B cell (primary cell): ENCODE results near the gene CDH13. TPM values are rescaled to one million over a fixed set of nuclear protein-coding genes. Genes with fewer than 3 reads are reported as not detected.

Source experiments
- ATAC-seq: fragments of 200-7000 bp; cut with Tn5 transposase; one replicate; pipeline ENCODE4 v1.10.0; 2021; ENCODE audit warnings: low read depth, mild to moderate bottlenecking, moderate number of reproducible peaks, moderate library complexity
- CTCF ChIA-PET: fragments of 350-600 bp; sonication (Branson Sonifier 250); formaldehyde crosslinking; loops from one replicate; lab custom pipeline; 2021; ENCODE audit warnings: antibody characterized with exemption, inconsistent platforms; lab: Charles Lee
- POLR2A ChIA-PET: fragments of 350-600 bp; sonication (Branson Sonifier 250); formaldehyde crosslinking; loops from one replicate; lab custom pipeline; 2021; ENCODE audit warnings: antibody characterized with exemption; lab: Charles Lee
- DNase-seq: peaks from one replicate; pipeline ENCODE4 v3.0.0; 2013
- H2AFZ ChIP-seq: 2 replicates; pipeline ENCODE4 v1.6.1; 2012; ENCODE audit warnings: mild to moderate bottlenecking, low read depth, low read length; ENCODE audit not compliant: insufficient read depth, poor library complexity, severe bottlenecking
- H3K27ac ChIP-seq, 2 donors: 1 replicate in 1 of 2; 2 replicates in 1 of 2; pipeline ENCODE4 v1.5.1; 2012 to 2013; ENCODE audit warnings: low read length in 2 of 2, mild to moderate bottlenecking in 2 of 2, moderate library complexity in 1 of 2
- H3K27me3 ChIP-seq, 4 experiments: fragments of 200-600 bp in 1 of 4; sonication (generic) in 1 of 4; replicated peaks in 1 of 4; 1 replicate in 2 of 4; 2 replicates in 2 of 4; pipeline versions ENCODE4 v1.6.1 to v1.7.0; 2013 to 2016; ENCODE audit warnings: low read length in 3 of 4, mild to moderate bottlenecking in 2 of 4, mixed read lengths in 1 of 4, moderate library complexity in 1 of 4; ENCODE audit not compliant: insufficient read depth in 4 of 4, control insufficient read depth in 3 of 4; ENCODE audit errors: control extremely low read depth in 1 of 4
- H3K36me3 ChIP-seq, 2 experiments: replicated peaks in 1 of 2; 1 replicate in 1 of 2; 2 replicates in 1 of 2; pipeline versions ENCODE4 v1.6.1 to v1.7.1; 2013; ENCODE audit warnings: low read length in 1 of 2; ENCODE audit not compliant: insufficient read depth in 2 of 2, control insufficient read depth in 1 of 2; ENCODE audit errors: control extremely low read depth in 1 of 2, extremely low read depth in 1 of 2
- H3K4me1 ChIP-seq, 2 donors: fragments of 200-600 bp in 1 of 2; sonication (generic) in 1 of 2; 1 replicate in 1 of 2; 2 replicates in 1 of 2; pipeline versions ENCODE4 v1.5.1 to v1.6.1; 2013 to 2017; ENCODE audit warnings: low read length in 2 of 2; ENCODE audit not compliant: control insufficient read depth in 2 of 2, insufficient read depth in 2 of 2
- H3K4me2 ChIP-seq: replicated peaks from 2 replicates; pipeline ENCODE3; 2012; ENCODE audit warnings: mild to moderate bottlenecking, low read depth, low read length; ENCODE audit not compliant: poor library complexity, severe bottlenecking
- H3K4me3 ChIP-seq, 5 experiments: fragments of 200-600 bp in 1 of 5; sonication (generic) in 1 of 5; 1 replicate in 3 of 5; 2 replicates in 2 of 5; pipeline versions ENCODE4 v1.5.1 to v1.7.0; 2011 to 2016; ENCODE audit warnings: low read length in 4 of 5, mild to moderate bottlenecking in 4 of 5, low read depth in 2 of 5, control low read depth in 1 of 5, moderate library complexity in 1 of 5; ENCODE audit not compliant: insufficient read depth in 1 of 5; ENCODE audit errors: control extremely low read depth in 1 of 5, extremely low read depth in 1 of 5
- H3K79me2 ChIP-seq: fragments of 200-600 bp; sonication (generic); one replicate; pipeline ENCODE4 v1.6.0; 2016; ENCODE audit warnings: low read length; ENCODE audit not compliant: control insufficient read depth, insufficient read depth
- H3K9ac ChIP-seq: fragments of 200-600 bp; sonication (generic); 2 replicates; pipeline ENCODE4 v1.6.1; 2017; ENCODE audit warnings: mild to moderate bottlenecking, low read length, moderate library complexity
- H3K9me3 ChIP-seq, 3 donors: one replicate each; pipeline versions ENCODE4 v1.6.1 to v1.7.1; 2013; ENCODE audit warnings: low read length in 2 of 3; ENCODE audit not compliant: control insufficient read depth in 2 of 3, insufficient read depth in 1 of 3; ENCODE audit errors: control extremely low read depth in 1 of 3
- H4K20me1 ChIP-seq: 2 replicates; pipeline ENCODE4 v1.6.0; 2012; ENCODE audit warnings: mild to moderate bottlenecking, low read length; ENCODE audit not compliant: insufficient read depth, control insufficient read depth, poor library complexity, severe bottlenecking
- H3K27ac Mint-ChIP-seq: one replicate; pipeline ENCODE4 v1.8.0; 2021; ENCODE audit warnings: mixed read lengths
- H3K27me3 Mint-ChIP-seq: one replicate; pipeline ENCODE4 v1.8.0; 2021; ENCODE audit warnings: mixed read lengths
- H3K4me1 Mint-ChIP-seq: one replicate; pipeline ENCODE4 v1.8.0; 2021; ENCODE audit warnings: mixed read lengths
- H3K4me3 Mint-ChIP-seq: one replicate; pipeline ENCODE4 v1.8.0; 2021; ENCODE audit warnings: mixed read lengths
- H3K9me3 Mint-ChIP-seq: one replicate; pipeline ENCODE4 v1.8.0; 2022; ENCODE audit warnings: mixed read lengths; ENCODE audit not compliant: insufficient read depth
- EZH2 ChIP-seq: IDR thresholded peaks from 2 replicates; pipeline ENCODE4 v1.6.1; 2012; ENCODE audit warnings: borderline replicate concordance, low read depth, mild to moderate bottlenecking, moderate library complexity, low read length; ENCODE audit not compliant: insufficient read depth, poor library complexity, severe bottlenecking
- WGBS: methylation state at CpG from one replicate; pipeline ENCODE4 v1.1.5; 2013; ENCODE audit warnings: missing lambda C conversion rate; ENCODE audit not compliant: insufficient coverage; 5-methylcytosine and 5-hydroxymethylcytosine counted together
- intact Hi-C: fragments of 100-400 bp; cut with micrococcal nuclease; formaldehyde crosslinking; loops from one replicate; pipeline ENCODE4 v1.10.0; 2022
- polyA plus RNA-seq: library from polyadenylated mRNA; depleted of rRNA; stranded (reverse); fragments of >200 nt; gene quantifications from 2 replicates; pipeline ENCODE4 v1.2.3, GENCODE V29; 2012
- total RNA-seq, 2 donors: library from RNA; stranded (reverse); fragments of 120-200 nt in 1 of 2; gene quantifications; 1 replicate in 1 of 2; 2 replicates in 1 of 2; pipeline versions ENCODE4 v1.2.3 to v1.2.4, GENCODE V29; 2013 to 2022
- TF ChIP-seq, protein P1 (sequence below): fragments of 200-600 bp; IDR thresholded peaks from one replicate; pipeline ENCODE4 v1.8.0; 2022; ENCODE audit warnings: antibody characterized with exemption, mild to moderate bottlenecking

The CDH13 gene
- total and polyA plus RNA-seq, 2 donors (not counting 1 experiment from before 2014, with no cell fraction given): not detected

DNA sequence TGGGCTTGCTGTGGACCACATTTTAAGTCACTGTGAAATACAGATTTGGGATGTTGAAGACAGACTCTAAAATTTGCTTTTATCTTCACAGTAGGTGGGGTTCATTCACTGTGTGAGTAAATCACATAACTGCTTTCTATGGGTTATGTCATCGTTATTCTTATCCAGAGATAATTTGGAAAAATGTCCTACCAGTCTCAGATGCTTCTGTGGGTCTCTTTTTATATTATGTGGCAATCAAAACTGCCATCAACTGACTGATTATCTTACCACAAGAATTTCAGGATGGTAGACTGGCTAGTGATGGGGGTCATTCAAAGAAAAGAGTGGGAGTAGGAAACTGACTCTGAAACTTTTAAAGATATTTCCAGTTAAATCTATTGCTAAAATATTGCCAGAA, 1184.1 kb downstream of the CDH13 start:
- H3K9ac ChIP-seq: no peak overlapping the region
- H3K4me1 ChIP-seq: peaks cover 27 to 35% of the 10 kb centered on the region in 2 donors
- no peak overlapping the region for H2AFZ ChIP-seq
- H3K4me3 ChIP-seq: no peak overlapping the region
- peaks cover 31% of the 10 kb centered on the region for H3K79me2 ChIP-seq
- ChIA-PET POLR2A (no interaction called here), CTCF (interaction anchor here (0.9 kb wide), 1 partner anchor 14 kb away, joined by 3 read pairs; no protein-coding TSS in a partner anchor)
- peaks cover 0 to 11% (median 0%) of the 10 kb centered on the region in 3 donors for H3K9me3 ChIP-seq
- no peak overlapping the region for H3K27ac Mint-ChIP-seq
- H3K27me3 Mint-ChIP-seq: no peaks in the 10 kb centered on the region
- peaks cover 45% of the 10 kb centered on the region for H3K4me1 Mint-ChIP-seq
- WGBS: no CpG with 5 or more reads among the region's 1 CpG
- no peak overlapping the region for H3K27ac ChIP-seq
- no peaks in the 10 kb centered on the region for H3K27me3 ChIP-seq
- peaks cover 2% of the 10 kb centered on the region for H3K9me3 Mint-ChIP-seq
- no peak for DNase-seq
- ATAC-seq: no peak
- peaks cover 2 to 26% of the 10 kb centered on the region in 2 experiments for H3K36me3 ChIP-seq
- intact Hi-C loops: no loop called here
- H4K20me1 ChIP-seq: peaks cover 14% of the 10 kb centered on the region
- H3K4me3 Mint-ChIP-seq: no peak overlapping the region
- TF ChIP-seq, protein P1, sequence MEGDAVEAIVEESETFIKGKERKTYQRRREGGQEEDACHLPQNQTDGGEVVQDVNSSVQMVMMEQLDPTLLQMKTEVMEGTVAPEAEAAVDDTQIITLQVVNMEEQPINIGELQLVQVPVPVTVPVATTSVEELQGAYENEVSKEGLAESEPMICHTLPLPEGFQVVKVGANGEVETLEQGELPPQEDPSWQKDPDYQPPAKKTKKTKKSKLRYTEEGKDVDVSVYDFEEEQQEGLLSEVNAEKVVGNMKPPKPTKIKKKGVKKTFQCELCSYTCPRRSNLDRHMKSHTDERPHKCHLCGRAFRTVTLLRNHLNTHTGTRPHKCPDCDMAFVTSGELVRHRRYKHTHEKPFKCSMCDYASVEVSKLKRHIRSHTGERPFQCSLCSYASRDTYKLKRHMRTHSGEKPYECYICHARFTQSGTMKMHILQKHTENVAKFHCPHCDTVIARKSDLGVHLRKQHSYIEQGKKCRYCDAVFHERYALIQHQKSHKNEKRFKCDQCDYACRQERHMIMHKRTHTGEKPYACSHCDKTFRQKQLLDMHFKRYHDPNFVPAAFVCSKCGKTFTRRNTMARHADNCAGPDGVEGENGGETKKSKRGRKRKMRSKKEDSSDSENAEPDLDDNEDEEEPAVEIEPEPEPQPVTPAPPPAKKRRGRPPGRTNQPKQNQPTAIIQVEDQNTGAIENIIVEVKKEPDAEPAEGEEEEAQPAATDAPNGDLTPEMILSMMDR: no peak
- TF ChIP-seq EZH2: no peak
- H3K4me2 ChIP-seq: no peak overlapping the region

DNA sequence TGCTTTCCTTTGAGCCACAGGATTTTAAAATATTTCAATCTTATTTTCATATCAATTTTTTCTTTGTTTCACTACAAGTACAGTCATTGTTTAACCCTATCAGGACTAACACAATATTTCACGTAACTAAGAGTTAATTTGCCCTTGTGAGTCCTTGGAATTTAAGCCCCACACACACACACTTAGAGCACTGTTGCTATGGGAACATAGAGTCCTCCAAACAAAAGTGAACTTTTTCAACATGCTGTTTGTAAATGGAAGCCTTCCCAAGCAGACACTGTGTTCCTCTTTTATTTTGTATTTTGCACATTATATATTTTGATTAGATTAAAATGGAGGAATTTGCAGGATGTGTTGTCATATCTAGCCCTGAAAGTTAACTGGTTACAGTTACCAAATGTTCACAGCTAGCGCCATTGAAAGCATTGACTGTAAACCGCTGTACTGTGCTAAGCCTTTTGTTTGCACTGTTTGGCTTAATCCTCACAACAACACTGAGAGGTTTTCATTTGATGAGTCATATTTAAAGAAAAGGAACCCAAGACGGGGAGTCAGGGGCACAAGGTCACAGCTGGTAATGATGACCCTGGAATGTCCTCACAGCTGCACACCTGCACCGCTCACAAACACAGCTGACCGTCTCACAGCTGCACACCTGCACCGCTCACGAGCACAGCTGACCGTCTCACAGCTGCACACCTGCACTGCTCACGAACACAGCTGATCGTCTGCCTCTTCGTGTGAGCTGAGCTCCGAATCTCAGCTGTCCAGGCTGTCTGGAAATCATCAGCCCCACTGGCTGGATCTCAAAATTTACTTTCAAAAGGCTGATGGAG, 1187.3 kb downstream of the CDH13 start:
- H3K9me3 Mint-ChIP-seq: no peaks in the 10 kb centered on the region
- ChIA-PET POLR2A (no interaction called here), CTCF (interaction anchor here (1.2 to 1.7 kb wide), 2 partner anchors 11 to 47 kb away, joined by 3 to 4 read pairs; no protein-coding TSS in a partner anchor)
- TF ChIP-seq EZH2: no peak
- TF ChIP-seq, protein P1: no peak
- WGBS: 57% methylated on average over 10 of the region's 13 CpGs
- H3K4me1 Mint-ChIP-seq: peaks cover 16% of the 10 kb centered on the region
- Histone ChIP-seq H4K20me1 (peaks cover 4% of the 10 kb centered on the region), H3K27me3 (no peaks in the 10 kb centered on the region), H3K27ac (peak overlapping the region in 1 of 2 donors; percentile 24), H3K4me2 (no peak overlapping the region), H3K79me2 (peaks cover 21% of the 10 kb centered on the region), H3K9ac (no peak overlapping the region), H3K36me3 (peaks cover 2 to 26% of the 10 kb centered on the region in 2 experiments), H3K4me3 (no peak overlapping the region), H3K4me1 (peaks cover 2 to 12% of the 10 kb centered on the region in 2 donors), H3K9me3 (no peaks in the 10 kb centered on the region), H2AFZ (no peak overlapping the region)
- no peak overlapping the region for H3K27ac Mint-ChIP-seq
- intact Hi-C loops: no loop called here
- peaks cover 4% of the 10 kb centered on the region for H3K27me3 Mint-ChIP-seq
- peak; percentile 18 for DNase-seq
- no peak for ATAC-seq
- no peak overlapping the region for H3K4me3 Mint-ChIP-seq
